ENCODE measurements around the gene SNX24. TPM values are rescaled to one million over a fixed set of nuclear protein-coding genes. Genes with fewer than 3 reads are reported as not detected.
"Not testable (repeated sequence)": the region's sequence is repeated elsewhere in the genome, so short reads cannot be mapped to it uniquely, and the experiment has no call there.

Gene SNX24
- total RNA-seq, 2 donors from 2014 or later, result 3.9 to 8.7 TPM

GRCh38 chr5:122965111-122965510, 119.7 kb downstream of the SNX24 start:
- Mint-ChIP-seq H3K27me3 (ENCODE audit: low read depth) (no peaks in the 10 kb centered on the region), H3K36me3 (ENCODE audit: insufficient read depth in 2 of 2) (no peaks in the 10 kb centered on the region), H3K27ac (no peak overlapping the region), H3K9me3 (no peaks in the 10 kb centered on the region), H3K4me1 (ENCODE audit: low read depth) (no peaks in the 10 kb centered on the region), H3K4me3 (no peak overlapping the region)
- DNase-seq (no peak), ATAC-seq (replicated peaks in 1 of 2) (no peak)

DNA sequence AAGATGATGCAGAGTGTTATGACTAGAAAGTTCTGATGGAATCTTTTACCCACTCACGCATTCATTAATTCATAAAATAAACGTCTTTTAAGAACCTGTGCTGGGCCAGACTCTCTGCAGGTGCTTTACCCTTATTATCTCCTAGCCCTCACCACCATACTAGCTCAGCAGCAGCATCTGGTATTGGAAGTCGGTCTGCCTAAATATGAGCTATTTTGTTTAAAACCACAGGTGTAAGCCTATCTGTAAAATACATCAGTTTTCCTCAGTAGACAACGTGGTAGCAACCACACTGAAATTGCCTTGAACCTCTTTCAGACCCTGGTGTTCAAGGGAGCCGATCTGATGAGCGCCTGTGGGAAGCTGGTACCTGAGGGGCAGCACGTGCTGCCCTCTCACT, 121.7 kb downstream of the SNX24 start:
- H3K4me1 Mint-ChIP-seq (ENCODE audit: low read depth), result no peaks in the 10 kb centered on the region
- H3K9me3 Mint-ChIP-seq, result peaks cover 0 to 1% of the 10 kb centered on the region in 2 donors
- no peak for DNase-seq
- no peaks in the 10 kb centered on the region for H3K36me3 Mint-ChIP-seq (ENCODE audit: insufficient read depth in 2 of 2)
- H3K27ac Mint-ChIP-seq, result no peak overlapping the region
- no peak overlapping the region for H3K4me3 Mint-ChIP-seq
- H3K27me3 Mint-ChIP-seq (ENCODE audit: low read depth), result no peaks in the 10 kb centered on the region
- no peak for ATAC-seq (replicated peaks in 1 of 2)

DNA sequence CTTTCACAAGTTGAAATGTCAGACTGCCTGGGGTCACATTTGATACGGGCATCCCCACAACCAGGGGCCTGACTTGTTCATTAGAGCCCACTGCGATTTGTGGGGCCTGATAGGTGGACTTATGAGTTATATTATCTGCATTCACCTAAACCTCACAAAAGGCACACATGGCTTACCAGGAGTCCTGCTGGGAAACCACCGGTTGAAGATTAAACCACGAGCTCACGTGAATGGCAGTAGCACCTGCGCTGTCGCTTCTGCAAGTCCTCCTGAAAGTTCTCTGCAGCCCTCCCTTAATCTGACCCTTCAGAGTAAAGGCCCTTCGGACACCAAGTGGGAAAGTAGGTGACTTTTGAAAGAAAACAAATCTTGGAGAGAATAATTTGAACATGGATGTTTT, 122.2 kb downstream of the SNX24 start:
- Mint-ChIP-seq H3K4me1 (ENCODE audit: low read depth) (no peaks in the 10 kb centered on the region), H3K9me3 (peaks cover 0 to 1% of the 10 kb centered on the region in 2 donors), H3K4me3 (no peak overlapping the region), H3K36me3 (ENCODE audit: insufficient read depth in 2 of 2) (no peaks in the 10 kb centered on the region), H3K27me3 (ENCODE audit: low read depth) (no peaks in the 10 kb centered on the region), H3K27ac (no peak overlapping the region)
- DNase-seq (no peak), ATAC-seq (replicated peaks in 1 of 2) (no peak)

DNA sequence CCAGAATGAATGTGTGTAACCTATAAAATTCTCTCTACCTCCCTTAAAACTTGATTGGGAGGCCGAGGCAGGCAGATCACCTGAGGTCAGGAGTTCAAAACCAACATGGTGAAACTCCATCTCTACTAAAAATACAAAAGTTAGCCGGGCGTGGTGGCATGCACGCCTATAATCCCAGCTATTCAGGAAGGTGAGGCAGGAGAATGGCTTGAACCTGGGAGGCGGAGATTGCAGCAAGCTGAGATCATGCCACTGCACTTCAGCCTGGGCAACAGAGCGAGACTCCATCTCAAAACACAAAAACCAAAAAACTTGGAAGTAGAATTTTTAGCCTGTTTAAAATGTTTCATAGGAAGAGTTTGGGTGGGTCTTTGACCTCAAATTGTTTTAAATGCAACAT, 122.6 kb downstream of the SNX24 start:
- not testable (repeated sequence) for H3K4me3 Mint-ChIP-seq; H3K36me3 Mint-ChIP-seq (ENCODE audit: insufficient read depth in 2 of 2); H3K27ac Mint-ChIP-seq; H3K9me3 Mint-ChIP-seq; H3K4me1 Mint-ChIP-seq (ENCODE audit: low read depth); ATAC-seq (replicated peaks in 1 of 2); H3K27me3 Mint-ChIP-seq (ENCODE audit: low read depth); DNase-seq

GRCh38 chr5:122971333-122971732, 125.9 kb downstream of the SNX24 start:
- no peaks in the 10 kb centered on the region for H3K36me3 Mint-ChIP-seq (ENCODE audit: insufficient read depth in 2 of 2)
- DNase-seq (no peak), ATAC-seq (replicated peaks in 1 of 2) (no peak)
- H3K27me3 Mint-ChIP-seq (ENCODE audit: low read depth), result peaks cover under 1% of the 10 kb centered on the region
- no peaks in the 10 kb centered on the region for H3K4me1 Mint-ChIP-seq (ENCODE audit: low read depth)
- no peak overlapping the region for H3K27ac Mint-ChIP-seq
- peaks cover 1% of the 10 kb centered on the region in 2 donors for H3K9me3 Mint-ChIP-seq
- H3K4me3 Mint-ChIP-seq, result no peak overlapping the region

- Mint-ChIP-seq H3K4me1 (ENCODE audit: low read depth) (no peaks in the 10 kb centered on the region), H3K27me3 (ENCODE audit: low read depth) (peaks cover 5% of the 10 kb centered on the region), H3K9me3 (peaks cover 1% of the 10 kb centered on the region in 2 donors), H3K4me3 (no peak overlapping the region), H3K36me3 (ENCODE audit: insufficient read depth in 2 of 2) (no peaks in the 10 kb centered on the region), H3K27ac (no peak overlapping the region)
- DNase-seq (no peak), ATAC-seq (replicated peaks in 1 of 2) (no peak)
Measured at GRCh38 chr5:122972877-122973276, 127.5 kb downstream of the SNX24 start.

DNA sequence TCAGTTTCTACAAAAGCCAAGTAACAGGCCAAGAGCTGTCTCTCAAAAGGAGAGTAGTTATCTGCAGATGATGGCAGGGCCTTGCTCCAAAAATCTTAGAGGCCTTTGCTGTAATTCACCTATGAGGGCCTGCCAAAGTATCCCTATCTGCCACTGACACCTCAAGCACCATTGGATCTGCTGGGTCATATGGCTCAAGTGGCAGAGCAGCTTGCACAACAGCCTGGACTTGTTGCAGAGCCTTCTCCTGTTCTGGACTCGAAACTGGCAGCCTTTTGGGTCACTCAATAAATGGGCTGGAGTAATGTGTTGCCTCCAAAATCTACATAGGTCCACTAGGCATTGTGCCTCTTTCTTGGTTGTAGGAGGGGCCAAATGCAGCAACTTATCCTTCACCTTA, 128.3 kb downstream of the SNX24 start:
- H3K9me3 Mint-ChIP-seq; DNase-seq; H3K4me1 Mint-ChIP-seq (ENCODE audit: low read depth); H3K27ac Mint-ChIP-seq; ATAC-seq (replicated peaks in 1 of 2); H3K4me3 Mint-ChIP-seq; H3K36me3 Mint-ChIP-seq (ENCODE audit: insufficient read depth in 2 of 2); H3K27me3 Mint-ChIP-seq (ENCODE audit: low read depth): not testable (repeated sequence)

DNA sequence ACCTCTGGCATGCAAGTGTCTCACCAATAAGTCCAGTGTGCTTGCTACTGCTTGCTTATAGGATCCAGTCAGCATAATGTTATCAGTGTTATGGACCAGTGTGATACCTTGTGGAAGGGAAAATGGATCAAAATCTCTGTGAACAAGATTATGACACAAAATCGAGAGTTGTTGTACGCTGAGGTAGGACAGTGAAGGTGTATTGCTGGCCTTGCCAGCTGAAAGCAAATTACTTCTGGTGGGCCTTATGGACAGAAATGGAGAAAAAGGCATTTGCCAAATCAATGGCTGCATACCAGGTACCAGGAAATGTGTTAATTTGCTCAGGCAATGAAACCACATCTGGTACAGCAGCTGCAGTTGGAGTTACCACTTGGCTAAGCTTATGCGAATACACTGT, 128.8 kb downstream of the SNX24 start:
- H3K27me3 Mint-ChIP-seq (ENCODE audit: low read depth), result not testable (repeated sequence)

GRCh38 chr5:122977319-122977718, 131.9 kb downstream of the SNX24 start:
- H3K4me1 Mint-ChIP-seq (ENCODE audit: low read depth), result no peaks in the 10 kb centered on the region
- peaks cover 0 to 1% of the 10 kb centered on the region in 2 donors for H3K9me3 Mint-ChIP-seq
- no peak overlapping the region for H3K27ac Mint-ChIP-seq
- no peak for ATAC-seq (replicated peaks in 1 of 2)
- H3K4me3 Mint-ChIP-seq, result no peak overlapping the region
- peaks cover 5% of the 10 kb centered on the region for H3K27me3 Mint-ChIP-seq (ENCODE audit: low read depth)
- H3K36me3 Mint-ChIP-seq (ENCODE audit: insufficient read depth in 2 of 2), result no peaks in the 10 kb centered on the region
- no peak for DNase-seq

More for the DNA sequence above, 128.8 kb downstream of the SNX24 start:
- not testable (repeated sequence) for DNase-seq; H3K9me3 Mint-ChIP-seq; H3K27ac Mint-ChIP-seq; H3K4me1 Mint-ChIP-seq (ENCODE audit: low read depth); ATAC-seq (replicated peaks in 1 of 2); H3K4me3 Mint-ChIP-seq; H3K36me3 Mint-ChIP-seq (ENCODE audit: insufficient read depth in 2 of 2)

DNA sequence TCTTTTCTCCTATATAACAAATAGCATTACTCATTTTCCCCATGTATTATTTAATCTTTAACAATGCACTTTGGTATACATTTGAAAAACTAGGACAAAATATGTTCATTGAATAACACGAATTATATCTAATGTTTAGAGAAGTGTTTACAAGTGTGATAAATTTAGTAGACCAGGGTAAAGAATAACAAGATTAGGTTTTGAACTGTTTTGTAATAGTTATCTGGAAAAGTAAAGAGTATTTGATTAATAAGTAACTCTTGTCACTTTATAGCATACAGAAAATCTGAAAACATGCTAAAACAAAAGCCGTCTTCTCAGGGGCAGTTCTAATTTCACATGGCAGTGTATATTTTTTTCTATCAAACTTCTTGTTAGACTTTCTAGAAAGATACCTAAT, 132.7 kb downstream of the SNX24 start:
- H3K27me3 Mint-ChIP-seq (ENCODE audit: low read depth), result peaks cover 5% of the 10 kb centered on the region
- peaks cover 0 to 1% of the 10 kb centered on the region in 2 donors for H3K9me3 Mint-ChIP-seq
- no peaks in the 10 kb centered on the region for H3K36me3 Mint-ChIP-seq (ENCODE audit: insufficient read depth in 2 of 2)
- H3K4me3 Mint-ChIP-seq, result no peak overlapping the region
- no peak overlapping the region for H3K27ac Mint-ChIP-seq
- ATAC-seq (replicated peaks in 1 of 2) (no peak), DNase-seq (no peak)
- no peaks in the 10 kb centered on the region for H3K4me1 Mint-ChIP-seq (ENCODE audit: low read depth)

DNA sequence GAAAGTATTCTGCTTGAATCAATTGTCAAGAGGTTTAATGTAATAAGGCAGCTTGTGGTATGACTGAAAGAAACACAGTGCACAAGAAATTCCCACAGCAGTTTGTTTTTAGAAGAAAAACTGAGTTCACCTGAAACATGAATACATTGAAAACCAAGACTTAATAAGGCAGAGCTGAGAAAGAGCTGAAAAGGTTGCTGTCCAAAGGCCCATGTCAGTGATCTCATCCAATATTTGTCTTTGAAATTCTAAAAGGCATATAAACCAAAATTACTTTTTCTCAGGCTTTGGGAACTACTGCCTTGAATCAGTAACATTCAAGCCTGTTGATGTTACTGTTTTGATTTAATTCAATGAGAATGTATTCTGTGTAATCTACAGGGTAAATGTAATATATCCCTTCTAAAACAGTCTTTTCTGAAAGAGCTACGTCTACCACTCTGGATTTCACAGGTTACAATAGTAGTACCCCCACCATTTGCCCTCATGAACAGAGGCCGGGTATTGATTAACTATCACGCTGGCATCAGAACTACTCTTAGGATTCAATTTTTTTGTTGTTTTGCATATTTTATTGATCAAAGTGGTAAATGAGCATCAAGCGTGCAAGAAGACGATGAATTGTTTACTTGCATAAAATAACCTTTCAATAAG, 133.4 kb downstream of the SNX24 start:
- Mint-ChIP-seq H3K4me1 (ENCODE audit: low read depth) (no peaks in the 10 kb centered on the region), H3K36me3 (ENCODE audit: insufficient read depth in 2 of 2) (no peaks in the 10 kb centered on the region), H3K27me3 (ENCODE audit: low read depth) (peaks cover 5% of the 10 kb centered on the region), H3K9me3 (no peaks in the 10 kb centered on the region), H3K4me3 (no peak overlapping the region), H3K27ac (no peak overlapping the region)
- ATAC-seq (replicated peaks in 1 of 2), result no peak
- no peak for DNase-seq

DNA sequence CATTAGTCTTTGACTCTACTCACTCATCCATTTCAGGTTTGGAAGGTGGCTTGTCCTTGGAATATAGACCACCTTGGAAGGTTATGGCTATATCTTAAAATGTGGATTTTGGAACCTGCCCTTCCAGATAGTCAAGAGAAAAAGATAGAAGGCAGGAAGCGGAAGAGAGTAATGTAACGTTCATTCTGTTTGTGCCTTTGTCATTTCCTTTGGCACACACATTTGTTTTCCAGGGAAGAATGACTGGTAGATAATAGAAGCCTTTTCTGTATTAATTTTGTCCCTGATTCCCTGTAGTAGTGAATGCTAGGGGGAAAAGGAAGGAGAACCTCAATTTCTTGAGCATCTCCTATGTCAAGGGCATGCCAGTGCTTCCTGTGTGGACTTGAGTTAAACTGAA, 136.4 kb downstream of the SNX24 start:
- Mint-ChIP-seq H3K9me3 (no peaks in the 10 kb centered on the region), H3K4me3 (no peak overlapping the region), H3K4me1 (ENCODE audit: low read depth) (no peaks in the 10 kb centered on the region), H3K36me3 (ENCODE audit: insufficient read depth in 2 of 2) (no peaks in the 10 kb centered on the region), H3K27me3 (ENCODE audit: low read depth) (no peaks in the 10 kb centered on the region), H3K27ac (no peak overlapping the region)
- no peak for DNase-seq
- no peak for ATAC-seq (replicated peaks in 1 of 2)

GRCh38 chr5:122982376-122982775, 137.0 kb downstream of the SNX24 start:
- Mint-ChIP-seq H3K27ac (no peak overlapping the region), H3K4me3 (no peak overlapping the region), H3K9me3 (no peaks in the 10 kb centered on the region), H3K27me3 (ENCODE audit: low read depth) (no peaks in the 10 kb centered on the region), H3K4me1 (ENCODE audit: low read depth) (no peaks in the 10 kb centered on the region), H3K36me3 (ENCODE audit: insufficient read depth in 2 of 2) (no peaks in the 10 kb centered on the region)
- DNase-seq (no peak), ATAC-seq (replicated peaks in 1 of 2) (no peak)

DNA sequence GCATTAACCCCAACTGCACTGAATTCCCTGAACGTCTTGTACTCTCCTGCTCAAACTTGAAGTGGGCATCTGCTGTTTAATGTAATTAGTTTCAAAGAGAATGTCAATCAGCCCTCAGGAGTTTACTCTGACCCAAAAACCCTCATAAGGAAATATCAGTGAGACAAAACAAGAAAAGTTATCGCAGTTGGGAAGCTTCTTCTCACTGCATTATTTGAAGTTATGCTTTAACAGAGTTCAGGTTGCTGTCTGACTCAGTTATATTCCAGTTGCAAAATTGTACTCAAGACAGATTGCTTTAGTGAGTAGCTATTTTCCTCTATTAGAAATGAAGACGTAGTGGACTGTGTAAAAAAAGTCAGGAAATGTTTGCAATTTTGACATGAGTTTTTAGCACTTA, 139.0 kb downstream of the SNX24 start:
- no peak for ATAC-seq (replicated peaks in 1 of 2)
- Mint-ChIP-seq H3K4me3 (no peak overlapping the region), H3K27ac (no peak overlapping the region), H3K36me3 (ENCODE audit: insufficient read depth in 2 of 2) (no peaks in the 10 kb centered on the region), H3K27me3 (ENCODE audit: low read depth) (no peaks in the 10 kb centered on the region), H3K4me1 (ENCODE audit: low read depth) (no peaks in the 10 kb centered on the region), H3K9me3 (no peaks in the 10 kb centered on the region)
- no peak for DNase-seq
